Measurements from ENCODE around the gene SORBS2. TPM values are rescaled to one million over a fixed set of nuclear protein-coding genes. Genes with fewer than 3 reads are reported as not detected.

SORBS2 gene
- total RNA-seq, 2 donors from 2014 or later: 210 to 218 TPM

- no peak overlapping the region for H3K4me3 ChIP-seq
- intact Hi-C loops (cut with DNase I): no loop called here
- H3K27me3 ChIP-seq: no peaks in the 10 kb centered on the region
- DNase-seq (peak in 1 of 4 donors; percentile 26), ATAC-seq (no peak)
- no peaks in the 10 kb centered on the region for H3K9me3 ChIP-seq
- TF ChIP-seq POLR2A (IDR thresholded peaks at IDR 0.05) (no peak), CTCF (IDR thresholded peaks at IDR 0.05) (no peak)
- no peaks in the 10 kb centered on the region for H3K36me3 ChIP-seq (replicated peaks in 1 of 2; ENCODE audit: insufficient read depth in 1 of 2, low read depth in 2 of 2)
- H3K27ac ChIP-seq: peak overlapping the region in 3 of 4 donors; percentile 45 to 53 (median 52)
- peaks cover 78% of the 10 kb centered on the region for H3K4me1 ChIP-seq
- WGBS, 2 donors: 57 to 60% methylated on average over 4 of the region's 4 CpGs
These were observed 71.5 kb downstream of the SORBS2 start for GRCh38 chr4:185740471-185740873.

- H3K27ac ChIP-seq: peak overlapping the region in 2 of 4 donors; percentile 26 to 43
- no peaks in the 10 kb centered on the region for H3K9me3 ChIP-seq
- TF ChIP-seq CTCF (IDR thresholded peaks at IDR 0.05): no peak
- TF ChIP-seq POLR2A (IDR thresholded peaks at IDR 0.05): no peak
- H3K4me1 ChIP-seq: peaks cover 82% of the 10 kb centered on the region
- H3K4me3 ChIP-seq: no peak overlapping the region
- no peak for DNase-seq
- H3K27me3 ChIP-seq: no peaks in the 10 kb centered on the region
- intact Hi-C loops (cut with DNase I): no loop called here
- H3K36me3 ChIP-seq (replicated peaks in 1 of 2; ENCODE audit: insufficient read depth in 1 of 2, low read depth in 2 of 2): no peaks in the 10 kb centered on the region
- ATAC-seq: no peak
These were observed 73.2 kb downstream of the SORBS2 start for GRCh38 chr4:185738820-185739219.

- Histone ChIP-seq H3K27me3 (no peaks in the 10 kb centered on the region), H3K9me3 (no peaks in the 10 kb centered on the region), H3K36me3 (replicated peaks in 1 of 2; ENCODE audit: insufficient read depth in 1 of 2, low read depth in 2 of 2) (no peaks in the 10 kb centered on the region), H3K4me3 (no peak overlapping the region), H3K4me1 (peaks cover 75% of the 10 kb centered on the region), H3K27ac (peak overlapping the region; percentile 21 to 55 (median 48))
- TF ChIP-seq CTCF (IDR thresholded peaks at IDR 0.05) (no peak), POLR2A (IDR thresholded peaks at IDR 0.05) (no peak)
- 46 to 50% methylated on average over 10 of the region's 10 CpGs for WGBS, 2 donors
- no peak for DNase-seq
- ATAC-seq: no peak
- intact Hi-C loops (cut with DNase I): no loop called here
These were observed 73.9 kb downstream of the SORBS2 start for GRCh38 chr4:185738038-185738552.

- peaks cover 70% of the 10 kb centered on the region for H3K4me1 ChIP-seq
- peak overlapping the region; percentile 21 to 55 (median 48) for H3K27ac ChIP-seq
- ATAC-seq (no peak), DNase-seq (no peak)
- H3K4me3 ChIP-seq: no peak overlapping the region
- H3K27me3 ChIP-seq: no peaks in the 10 kb centered on the region
- WGBS, 2 donors: 73 to 79% methylated on average over 21 of the region's 21 CpGs
- H3K9me3 ChIP-seq: no peaks in the 10 kb centered on the region
- intact Hi-C loops (cut with DNase I): no loop called here
- peaks cover 0 to under 1% of the 10 kb centered on the region in 2 donors for H3K36me3 ChIP-seq (replicated peaks in 1 of 2; ENCODE audit: insufficient read depth in 1 of 2, low read depth in 2 of 2)
- no peak for TF ChIP-seq CTCF (IDR thresholded peaks at IDR 0.05)
These were observed 74.4 kb downstream of the SORBS2 start for GRCh38 chr4:185737489-185738037.

GRCh38 chr4:185736882-185737281 lies 75.1 kb downstream of the SORBS2 start:
- TF ChIP-seq CTCF (IDR thresholded peaks at IDR 0.05) (no peak), POLR2A (IDR thresholded peaks at IDR 0.05) (no peak)
- no peaks in the 10 kb centered on the region for H3K27me3 ChIP-seq
- H3K4me1 ChIP-seq: peaks cover 63% of the 10 kb centered on the region
- peak overlapping the region in 2 of 4 donors; percentile 43 to 52 for H3K27ac ChIP-seq
- intact Hi-C loops (cut with DNase I): no loop called here
- H3K9me3 ChIP-seq: no peaks in the 10 kb centered on the region
- H3K36me3 ChIP-seq (replicated peaks in 1 of 2; ENCODE audit: insufficient read depth in 1 of 2, low read depth in 2 of 2): peaks cover 0 to 4% of the 10 kb centered on the region in 2 donors
- no peak for DNase-seq
- no peak overlapping the region for H3K4me3 ChIP-seq
- WGBS, 2 donors: 50 to 56% methylated on average over 5 of the region's 5 CpGs
- no peak for ATAC-seq
